NT2/D1 (cell line): ENCODE data around the gene ABHD10.

Experiments
- SUZ12 ChIP-seq: IDR thresholded peaks from 2 replicates; pipeline ENCODE4 v1.6.1; 2011; ENCODE audit not compliant: insufficient read length, insufficient read depth; ENCODE audit errors: extremely low read depth
- YY1 ChIP-seq: IDR thresholded peaks from 2 replicates; pipeline ENCODE4 v1.6.1; 2011; ENCODE audit not compliant: insufficient read length, insufficient read depth
- ZNF274 ChIP-seq: IDR thresholded peaks from 2 replicates; pipeline ENCODE4 v1.6.1; 2011; ENCODE audit warnings: mild to moderate bottlenecking, low read depth, low read length

DNA sequence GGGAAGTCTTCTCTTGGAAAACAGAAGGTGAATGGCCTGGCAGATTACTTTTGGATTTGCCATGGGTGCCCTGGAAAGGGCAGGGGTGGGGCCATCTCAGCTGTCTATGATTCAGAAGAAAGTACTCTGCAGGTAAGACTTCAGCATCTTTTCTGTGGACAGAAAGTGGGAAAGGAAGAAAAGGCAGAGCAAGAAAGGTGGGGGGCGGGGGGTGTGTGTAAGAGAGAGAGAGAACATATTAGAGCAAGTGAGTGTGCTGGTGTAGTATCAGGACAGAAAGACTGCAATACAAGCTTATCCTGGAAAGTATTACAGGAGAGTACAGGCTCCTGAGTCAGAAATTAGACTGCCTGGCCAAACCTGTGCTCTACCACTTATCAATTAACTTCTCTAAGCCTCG lies 25.4 kb downstream of the ABHD10 start:
- TF ChIP-seq ZNF274 (no peak), YY1 (no peak), SUZ12 (no peak)
